ENCODE measurements around the gene CRTAC1.

DNA sequence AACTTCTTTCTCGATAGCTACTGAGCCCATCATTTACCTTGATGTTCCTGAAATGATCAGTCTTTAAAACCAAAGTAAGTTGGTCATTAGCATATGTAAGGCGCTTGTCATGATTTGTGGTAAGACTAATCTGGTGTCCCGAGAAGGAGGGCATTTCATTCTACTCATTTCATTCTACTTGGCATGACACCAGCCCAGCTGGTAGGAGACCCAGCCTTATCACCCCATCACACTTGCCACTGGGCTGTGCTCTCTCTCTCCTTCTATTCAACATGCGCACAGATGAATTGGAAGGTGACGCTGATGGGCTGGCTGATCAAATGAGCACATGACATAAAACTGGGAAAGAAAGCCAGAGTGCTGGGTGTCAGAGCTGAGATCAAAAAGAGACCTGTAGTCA lies 65.7 kb downstream of the CRTAC1 start:
- TF ChIP-seq POLR2A (IDR thresholded peaks at IDR 0.05; ENCODE audit: low read depth, low read length) (no peak), TAF1 (IDR thresholded peaks at IDR 0.05; ENCODE audit: low read depth, low read length) (no peak)

All from GM12891 (cell line).